Endometrial microvascular endothelial cells (primary cell): ENCODE data around the gene NOC2L. TPM values are rescaled to one million over a fixed set of nuclear protein-coding genes. Genes with fewer than 3 reads are reported as not detected.
"Not testable (repeated sequence)": the region's sequence is repeated elsewhere in the genome, so short reads cannot be mapped to it uniquely, and the experiment has no call there.

Experiments
- in situ Hi-C: cut with HindIII; loops from 2 replicates; pipeline ENCODE4 v1.10.0; 2017; ENCODE audit warnings: low sequenced_read_pairs, low pct_unique_long_range_greater_than_20kb; ENCODE audit errors: inconsistent ontology term
- total RNA-seq: library from RNA; depleted of rRNA; stranded (reverse); fragments of >200 nt; gene quantifications from one replicate; pipeline ENCODE4 v1.2.3, GENCODE V29; 2015; ENCODE audit errors: inconsistent ontology term

The NOC2L gene
- total RNA-seq, 1 donor from 2014 or later, result 98.2 TPM

DNA sequence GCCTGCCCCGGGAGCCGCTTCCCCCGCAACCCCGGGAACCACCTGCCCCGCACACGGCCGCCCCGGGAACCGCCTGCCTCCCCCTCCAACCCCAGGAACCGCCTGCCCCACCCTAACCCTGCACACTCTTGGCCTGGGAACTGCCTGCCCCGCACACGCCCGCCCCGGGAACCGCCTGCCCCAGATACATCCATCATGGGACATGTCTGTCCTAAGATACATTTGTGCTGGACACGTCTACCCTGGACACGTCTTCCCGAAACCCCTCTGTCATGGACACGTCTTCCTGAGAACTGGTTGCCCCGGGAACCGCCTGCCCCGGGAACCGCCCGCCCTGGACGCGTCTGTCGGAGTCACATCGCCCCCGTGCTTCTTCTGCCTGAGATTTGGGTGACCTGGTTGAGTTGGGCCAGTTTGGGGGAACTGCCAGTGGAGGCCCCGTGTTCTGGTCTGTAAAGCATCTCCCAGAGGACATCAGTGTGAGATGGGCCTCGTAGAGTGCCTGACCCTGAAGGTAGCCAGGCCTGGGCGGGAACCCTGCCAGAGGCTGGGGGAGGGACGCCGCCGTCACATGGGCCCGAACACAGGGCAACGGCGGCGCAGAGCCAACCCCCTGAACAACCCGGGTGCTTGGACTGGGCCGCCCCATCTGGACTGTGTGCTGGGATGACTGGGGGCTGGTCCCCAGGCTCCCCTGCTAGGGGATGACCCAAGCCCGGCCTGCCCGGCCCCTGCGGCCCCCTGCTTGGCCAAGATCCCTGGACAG is 19.2 kb upstream of the NOC2L start:
- in situ Hi-C loops, result no loop called here

DNA sequence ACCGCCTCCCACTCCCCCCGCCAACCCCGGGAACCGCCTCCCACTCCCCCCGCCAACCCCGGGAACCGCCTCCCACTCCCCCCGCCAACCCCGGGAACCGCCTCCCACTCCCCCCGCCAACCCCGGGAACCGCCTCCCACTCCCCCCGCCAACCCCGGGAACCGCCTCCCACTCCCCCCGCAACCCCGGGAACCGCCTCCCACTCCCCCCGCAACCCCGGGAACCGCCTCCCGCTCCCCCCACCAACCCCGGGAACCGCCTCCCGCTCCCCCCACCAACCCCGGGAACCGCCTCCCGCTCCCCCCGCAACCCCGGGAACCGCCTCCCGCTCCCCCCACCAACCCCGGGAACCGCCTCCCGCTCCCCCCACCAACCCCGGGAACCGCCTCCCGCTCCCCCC is 17.7 kb upstream of the NOC2L start:
- in situ Hi-C loops, result not testable (repeated sequence)

DNA sequence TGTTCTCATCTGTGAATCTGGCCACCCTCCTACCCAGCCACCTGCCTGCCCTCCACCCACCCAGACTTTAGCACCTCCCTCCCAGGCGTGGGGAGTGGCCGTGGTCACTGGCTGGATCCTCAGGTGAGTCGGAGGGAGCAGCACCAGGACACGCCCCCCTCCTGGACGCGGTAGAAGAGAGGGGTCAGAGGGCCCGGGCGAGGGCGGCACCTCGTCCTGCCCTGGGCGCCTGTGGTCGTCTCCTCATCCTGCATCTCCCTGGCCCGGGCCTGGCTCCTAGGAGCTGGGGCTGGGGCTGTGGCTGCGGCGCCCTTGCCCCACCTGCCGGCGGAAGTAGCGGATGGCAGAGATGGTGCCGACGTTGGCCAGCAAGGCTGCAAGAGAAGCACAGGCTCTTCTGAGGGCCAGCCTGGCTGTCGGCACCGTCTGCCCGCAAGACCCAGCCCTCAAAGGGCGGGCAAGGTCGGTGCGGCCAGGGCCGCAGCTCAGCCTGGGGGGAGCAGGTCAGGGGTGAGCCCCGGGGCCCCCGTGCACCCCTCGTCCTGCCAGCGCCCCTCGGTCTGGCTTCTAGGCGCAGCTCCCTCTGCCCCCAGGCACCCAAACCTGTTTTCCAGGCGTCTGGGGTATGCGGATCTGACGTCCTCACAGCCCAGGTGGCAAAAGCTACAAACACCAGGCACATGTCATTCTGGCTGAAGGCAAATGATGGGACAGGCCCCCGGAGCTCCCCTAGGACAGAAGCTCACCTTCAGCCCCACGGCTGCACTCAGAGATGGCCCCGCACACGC is 17.0 kb upstream of the NOC2L start:
- in situ Hi-C loops, result no loop called here

DNA sequence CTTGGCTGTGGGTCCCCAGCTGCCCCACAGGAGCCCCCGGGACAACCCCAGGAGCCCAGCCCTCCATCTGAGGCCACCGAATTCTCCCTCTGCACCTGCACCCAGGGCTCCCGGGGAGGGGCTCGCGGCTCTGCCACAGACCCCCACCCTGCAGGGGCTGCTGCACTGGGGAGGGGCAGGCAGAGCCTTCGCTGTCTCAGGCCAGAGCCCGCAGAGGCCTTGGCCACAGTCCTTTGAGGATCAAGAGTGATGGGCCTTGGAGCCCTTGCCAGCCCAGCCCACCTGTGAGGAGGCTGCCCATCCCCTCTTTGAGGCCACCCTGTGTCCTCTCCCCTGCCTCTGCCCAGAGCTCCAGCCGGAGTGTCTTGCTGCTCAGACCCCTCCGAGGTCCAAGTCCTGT is 16.3 kb upstream of the NOC2L start:
- in situ Hi-C loops, result no loop called here

DNA sequence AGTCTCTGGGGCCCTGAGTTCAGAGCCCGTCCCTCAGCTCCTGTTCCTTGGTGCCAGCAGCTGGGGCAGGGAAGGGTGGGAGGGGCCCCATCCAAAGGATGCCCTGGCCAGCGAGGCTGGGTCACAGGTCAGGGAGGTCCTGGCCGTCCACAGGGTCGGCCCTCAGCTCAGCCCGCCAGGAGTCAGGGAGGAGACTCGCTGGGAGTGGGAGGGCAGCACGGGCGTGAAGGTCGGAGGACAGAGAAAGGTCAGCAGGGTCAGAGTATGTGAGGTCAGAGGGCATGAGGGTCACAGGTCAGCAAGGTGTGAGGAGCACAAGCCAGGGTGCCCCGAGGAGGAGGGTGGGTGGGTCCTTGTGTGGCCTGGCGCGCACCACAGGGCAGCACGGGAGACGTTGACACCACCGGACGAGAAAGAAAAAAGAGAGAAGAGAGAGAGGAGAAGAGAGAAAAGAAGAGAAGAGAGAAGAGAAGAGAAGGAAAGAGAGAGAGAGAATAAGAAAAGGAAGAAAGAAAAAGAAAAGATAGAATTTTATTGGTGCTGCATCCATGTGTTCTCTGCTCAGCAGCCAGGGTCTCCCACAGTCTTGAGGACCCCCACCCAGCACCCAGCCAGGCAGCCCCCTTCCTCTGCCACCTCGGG is 15.8 kb upstream of the NOC2L start:
- in situ Hi-C loops, result no loop called here

DNA sequence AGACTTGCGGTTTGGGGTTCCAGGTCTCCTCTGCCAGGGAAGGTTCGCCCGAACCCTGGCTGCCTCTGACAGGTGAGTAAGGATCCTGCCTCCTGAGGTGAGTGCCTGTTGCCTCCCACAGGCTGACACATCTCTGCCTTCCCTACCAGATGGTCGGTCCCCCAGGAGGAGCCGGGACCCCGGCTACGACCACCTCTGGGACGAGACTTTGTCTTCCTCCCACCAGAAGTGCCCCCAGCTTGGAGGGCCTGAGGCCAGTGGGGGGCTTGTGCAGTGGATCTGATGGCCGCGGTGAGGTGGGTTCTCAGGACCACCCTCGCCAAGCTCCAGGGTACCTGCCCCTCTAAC is 15.2 kb upstream of the NOC2L start:
- in situ Hi-C loops, result no loop called here

DNA sequence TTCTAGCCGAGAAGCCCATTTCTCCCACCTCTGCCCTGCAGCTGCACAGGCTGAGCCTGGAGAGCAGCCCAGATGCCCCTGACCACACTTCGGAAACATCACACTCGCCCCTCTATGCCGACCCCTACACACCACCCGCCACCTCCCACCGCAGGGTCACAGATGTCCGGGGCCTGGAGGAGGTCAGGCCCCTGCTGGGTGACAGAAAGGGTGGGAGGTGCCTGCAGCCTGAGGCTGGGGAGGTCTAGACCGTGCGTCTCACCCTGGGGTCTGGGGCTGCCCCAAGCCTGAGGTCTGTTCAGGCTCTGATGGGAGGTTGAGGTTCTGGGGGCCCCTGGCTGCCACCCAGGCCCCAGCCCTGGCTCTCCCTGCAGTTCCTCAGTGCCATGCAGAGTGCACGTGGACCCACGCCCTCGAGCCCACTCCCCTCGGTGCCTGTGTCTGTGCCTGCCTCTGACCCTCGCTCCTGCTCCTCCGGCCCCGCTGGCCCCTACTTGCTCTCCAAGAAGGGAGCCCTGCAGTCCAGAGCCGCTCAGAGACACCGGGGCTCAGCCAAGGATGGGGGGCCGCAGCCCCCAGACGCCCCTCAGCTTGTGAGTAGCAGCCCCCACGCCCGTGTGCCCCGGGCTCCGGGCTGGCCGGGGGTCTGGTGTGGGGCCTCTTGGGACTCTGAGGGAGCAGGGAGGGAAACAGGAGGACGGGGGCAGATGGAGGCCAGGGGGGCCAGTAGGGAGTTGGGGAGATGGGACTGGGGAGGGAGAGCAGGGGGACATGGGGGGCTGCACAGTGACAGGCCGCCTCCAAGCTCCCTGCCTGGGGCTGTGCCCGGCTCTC is 14.6 kb upstream of the NOC2L start:
- in situ Hi-C loops, result no loop called here

DNA sequence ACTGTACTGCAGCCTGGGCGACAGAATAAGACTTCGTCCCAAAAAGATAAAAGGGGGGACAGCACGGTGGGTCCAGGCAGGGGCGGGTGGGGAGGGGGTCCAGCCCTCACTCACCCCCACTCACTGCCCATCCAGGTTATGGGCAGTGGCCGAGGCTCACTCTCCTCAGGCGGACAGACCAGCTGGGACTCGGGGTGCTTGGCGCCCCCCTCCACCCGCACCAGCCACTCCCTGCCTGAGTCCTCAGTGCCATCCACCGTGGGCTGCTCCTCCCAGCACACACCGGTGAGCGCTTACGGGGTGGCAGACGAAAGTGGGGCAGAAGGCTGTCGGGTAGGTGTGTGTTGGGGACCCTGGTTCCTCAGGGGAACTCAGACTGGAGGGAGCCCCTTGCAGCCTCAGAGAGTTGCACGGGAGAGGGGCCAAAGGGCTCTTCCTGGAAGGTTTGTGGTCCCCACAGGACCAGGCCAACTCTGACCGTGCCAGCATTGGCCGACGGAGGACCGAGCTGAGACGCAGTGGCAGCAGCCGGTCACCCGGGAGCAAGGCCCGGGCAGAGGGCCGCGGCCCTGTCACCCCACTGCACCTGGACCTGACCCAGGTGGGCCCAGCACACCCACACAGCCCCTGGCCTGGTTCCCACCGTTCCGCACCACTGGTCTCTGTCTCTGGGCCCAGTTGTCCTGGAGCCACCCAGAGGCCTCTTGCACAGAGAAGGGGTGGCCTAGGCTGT is 13.8 kb upstream of the NOC2L start:
- in situ Hi-C loops, result no loop called here

DNA sequence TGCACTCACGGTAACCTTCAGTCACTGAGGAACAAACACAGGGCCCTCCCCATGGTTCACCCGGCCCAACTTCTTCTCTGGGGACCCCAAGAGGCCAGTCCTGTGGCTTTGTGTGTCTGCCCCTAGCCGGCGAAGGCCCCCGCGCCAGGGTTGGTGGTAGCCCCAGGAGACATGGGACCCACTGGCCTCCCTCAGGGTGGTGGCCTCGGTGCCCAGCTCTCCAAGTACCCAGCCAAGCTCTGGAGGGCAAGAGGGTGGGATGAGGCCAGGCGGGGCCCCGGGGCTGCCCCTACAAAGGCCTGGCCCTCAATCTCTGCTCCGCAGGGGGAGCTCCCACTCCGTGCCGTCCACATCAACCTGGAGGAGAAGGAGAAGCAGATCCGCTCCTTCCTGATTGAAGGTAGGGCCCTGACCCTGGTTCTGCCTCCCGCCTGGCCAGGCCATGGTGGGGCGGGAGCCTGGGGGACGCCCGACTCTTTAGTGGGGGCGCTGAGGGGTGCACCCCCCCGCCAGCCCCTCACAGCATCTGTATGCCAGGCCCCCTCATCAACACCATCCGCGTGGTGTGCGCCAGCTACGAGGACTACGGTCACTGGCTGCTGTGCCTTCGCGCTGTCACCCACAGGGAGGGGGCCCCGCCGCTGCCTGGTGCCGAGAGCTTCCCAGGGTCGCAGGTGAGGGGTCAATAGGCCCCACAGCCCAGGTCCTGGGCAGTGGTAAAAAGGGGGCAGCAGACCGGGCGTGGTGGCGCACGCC is 12.9 kb upstream of the NOC2L start:
- in situ Hi-C loops, result no loop called here

DNA sequence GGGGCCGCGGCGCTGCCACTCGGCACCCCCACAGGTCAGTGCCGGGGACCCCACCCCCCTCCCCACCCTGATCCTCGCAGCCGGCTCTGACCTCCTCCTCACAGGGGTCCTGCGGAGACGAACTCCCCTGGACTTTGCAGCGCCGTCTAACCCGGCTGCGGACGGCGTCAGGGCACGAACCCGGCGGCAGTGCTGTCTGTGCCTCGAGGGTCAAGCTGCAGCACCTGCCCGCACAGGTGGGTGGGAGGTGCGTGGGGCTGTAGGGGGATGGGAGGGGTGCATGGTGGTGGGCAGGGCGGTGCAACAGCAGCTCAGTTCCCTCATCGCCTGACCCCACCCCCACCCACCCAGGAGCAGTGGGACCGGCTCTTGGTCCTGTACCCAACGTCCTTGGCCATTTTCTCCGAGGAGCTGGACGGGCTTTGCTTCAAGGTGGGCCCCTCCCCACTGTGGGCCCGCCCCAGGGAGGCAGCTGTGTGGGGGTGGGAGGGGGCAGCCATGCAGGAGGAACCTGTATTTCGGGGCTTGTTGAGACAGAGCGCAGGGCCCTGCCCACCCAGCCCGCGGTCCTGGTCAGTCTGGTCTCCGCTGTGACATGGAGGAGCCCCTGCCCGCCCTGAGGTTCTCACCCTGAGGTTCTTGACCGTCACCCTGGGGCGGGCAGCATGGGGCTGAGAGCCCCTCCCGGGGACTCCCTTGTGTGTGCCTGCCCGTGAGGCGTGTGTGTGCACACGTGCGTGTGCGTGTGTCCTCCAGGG is 12.1 kb upstream of the NOC2L start:
- in situ Hi-C loops, result no loop called here

DNA sequence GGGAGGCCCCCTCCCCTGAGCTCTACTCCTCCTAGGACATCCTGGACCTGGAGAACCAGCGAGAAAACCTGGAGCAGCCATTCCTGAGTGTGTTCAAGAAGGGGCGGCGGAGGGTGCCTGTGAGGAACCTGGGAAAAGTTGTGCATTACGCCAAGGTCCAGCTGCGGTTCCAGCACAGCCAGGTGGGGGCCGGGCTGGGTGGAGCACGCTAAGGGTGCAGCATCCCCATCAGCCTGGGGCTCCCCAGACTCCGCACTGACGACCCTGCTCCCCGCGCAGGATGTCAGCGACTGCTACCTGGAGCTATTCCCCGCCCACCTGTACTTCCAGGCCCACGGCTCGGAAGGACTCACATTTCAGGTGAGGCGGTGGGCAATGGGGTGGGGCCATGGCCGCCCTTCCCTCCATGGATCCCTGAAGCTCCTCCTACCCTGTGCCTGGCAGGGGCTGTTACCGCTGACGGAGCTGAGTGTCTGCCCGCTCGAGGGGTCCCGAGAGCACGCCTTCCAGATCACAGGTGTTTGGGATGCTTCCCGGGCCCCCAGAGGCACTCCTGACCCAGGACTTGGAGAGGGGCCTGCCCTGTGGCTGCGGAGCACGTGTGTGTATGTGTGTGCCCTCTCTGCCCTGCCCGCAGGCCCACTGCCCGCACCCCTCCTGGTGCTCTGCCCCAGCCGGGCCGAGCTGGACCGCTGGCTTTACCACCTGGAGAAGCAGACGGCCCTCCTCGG is 11.4 kb upstream of the NOC2L start:
- in situ Hi-C loops, result no loop called here

DNA sequence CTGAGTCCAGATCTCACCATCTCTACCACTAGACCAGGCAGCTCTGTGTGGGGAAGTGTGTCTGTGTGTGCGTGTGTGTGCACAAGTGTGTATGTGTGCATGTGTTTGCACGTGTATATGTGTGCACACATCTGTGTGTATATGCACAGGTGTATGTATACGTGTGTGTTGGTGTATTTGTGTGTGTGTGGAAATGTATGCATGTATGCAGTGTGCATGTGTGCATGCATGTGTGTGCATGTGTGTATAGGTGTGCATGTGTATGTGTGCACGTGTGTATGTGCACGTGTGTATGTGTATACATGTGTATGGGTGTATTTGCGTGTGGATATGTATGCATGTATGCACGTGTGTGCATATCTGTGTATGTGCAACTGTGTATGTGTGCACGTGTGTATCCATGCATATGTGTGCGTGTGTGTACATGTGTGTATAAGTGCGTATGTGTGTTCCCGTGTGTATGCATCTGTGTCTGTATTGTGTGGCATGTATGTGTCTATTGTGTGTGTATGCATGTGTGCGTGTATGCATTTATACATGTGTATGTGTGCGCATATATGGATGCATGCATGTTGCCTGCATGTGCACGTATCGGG is 10.3 kb upstream of the NOC2L start:
- in situ Hi-C loops, result no loop called here

DNA sequence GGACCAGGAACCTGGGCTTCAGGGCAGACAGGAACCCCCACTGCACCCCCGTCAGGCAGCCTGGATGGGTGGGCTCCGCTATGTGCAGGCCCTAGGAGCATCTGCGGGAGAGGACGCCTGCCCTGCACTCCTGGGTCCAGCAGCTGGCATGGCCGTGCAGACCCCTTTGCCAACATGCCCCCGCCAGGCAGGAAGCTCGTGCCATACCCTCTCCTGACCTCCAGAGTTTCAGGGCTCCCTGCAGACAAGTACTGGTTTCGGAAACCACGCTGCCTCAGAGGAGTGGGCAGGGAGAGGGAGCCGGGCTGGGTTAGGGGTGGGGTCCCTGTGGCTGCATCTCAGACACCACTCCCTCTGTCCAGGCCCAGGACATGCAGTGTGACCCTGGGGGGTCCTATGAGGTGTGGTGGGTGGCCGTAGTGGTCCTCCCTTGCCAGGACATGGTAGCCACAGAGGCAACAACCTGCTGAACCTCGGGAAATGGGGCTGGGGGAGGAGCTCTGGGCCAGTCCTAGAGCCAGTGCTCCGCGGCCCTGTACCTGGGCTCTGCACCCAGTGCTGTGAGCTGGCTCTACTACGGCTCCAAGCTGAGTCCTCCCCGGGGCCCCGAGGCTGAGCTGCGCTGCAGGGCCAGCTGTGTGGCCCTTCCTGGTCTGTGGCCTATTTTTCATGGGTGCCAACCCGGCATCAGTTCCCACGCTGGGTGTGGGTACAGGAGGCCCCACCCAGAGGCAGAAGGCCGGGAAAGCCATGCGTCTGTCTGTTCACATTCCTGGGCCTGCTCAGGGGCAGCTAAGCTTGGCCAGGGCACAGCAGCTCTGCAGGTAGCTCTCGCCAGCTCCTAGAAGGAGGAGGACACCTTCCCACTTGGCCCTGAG is 8.6 kb upstream of the NOC2L start:
- in situ Hi-C loops, result no loop called here

DNA sequence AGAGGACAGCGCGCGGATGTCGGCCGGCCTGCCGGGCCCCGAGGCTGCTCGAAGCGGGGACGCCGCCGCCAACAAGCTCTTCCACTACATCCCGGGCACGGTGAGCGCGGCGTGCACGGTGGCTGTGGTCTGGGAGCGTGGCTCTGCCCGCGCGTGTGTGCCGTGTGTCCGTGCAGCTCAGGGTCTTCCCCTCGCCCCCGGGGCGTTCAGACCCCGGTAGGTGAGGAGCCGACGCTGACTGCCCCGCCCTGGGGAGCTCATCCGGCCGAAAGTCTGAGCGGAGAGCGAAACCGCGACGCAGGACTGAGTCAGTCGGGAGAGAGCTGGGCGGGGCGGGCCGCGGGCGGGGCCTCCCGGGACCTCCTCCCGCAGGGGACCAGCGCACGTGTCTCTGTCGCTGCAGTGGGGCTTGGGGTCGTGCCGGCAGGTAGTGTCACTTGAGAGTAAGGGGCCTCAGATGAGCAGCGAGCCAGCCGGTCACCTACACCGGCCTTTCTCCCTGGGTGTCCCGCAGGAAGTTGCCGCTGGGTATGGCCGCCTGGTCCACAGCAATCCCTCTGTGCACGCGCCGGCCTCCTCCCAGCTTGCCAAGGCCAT is 7.7 kb upstream of the NOC2L start:
- in situ Hi-C loops, result no loop called here

DNA sequence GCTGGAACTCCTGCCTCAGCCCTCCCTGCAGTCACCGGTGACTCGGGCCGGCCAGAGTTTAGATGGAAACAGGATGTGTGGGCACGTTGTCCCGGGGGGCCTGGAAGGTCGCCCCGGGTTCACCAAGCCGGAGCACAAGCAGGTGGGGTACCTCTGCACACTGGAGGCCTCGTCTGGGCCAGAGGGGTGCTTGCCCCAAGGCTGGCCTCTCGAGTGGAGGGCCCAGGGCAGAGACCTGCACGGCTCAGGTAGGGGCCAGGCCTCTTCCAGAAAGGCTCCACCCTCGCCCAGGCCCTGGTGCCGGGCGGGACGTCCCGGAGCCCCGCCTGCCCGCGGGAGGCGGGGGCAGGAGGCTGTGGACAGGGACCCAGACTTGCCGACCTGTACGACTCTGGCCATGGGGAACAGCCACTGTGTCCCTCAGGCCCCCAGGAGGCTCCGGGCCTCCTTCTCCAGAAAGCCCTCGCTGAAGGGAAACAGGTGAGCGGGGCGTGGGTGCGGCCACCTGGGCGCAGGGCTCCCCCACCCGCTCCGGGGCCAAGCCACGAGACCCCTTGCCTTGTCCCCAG is 7.2 kb upstream of the NOC2L start, which contains the start of gene PLEKHN1:
PLEKHN1 (plus strand) TSS at position 348 of the 569 bp plus-strand sequence; CDS start at position 398, 50 bp downstream.
- in situ Hi-C loops, result no loop called here
